GM19239 (cell line): ENCODE data around the gene KRTAP10-9.
"Not testable (repeated sequence)": the region's sequence is repeated elsewhere in the genome, so short reads cannot be mapped to it uniquely, and the experiment has no call there.

Experiments used
- DNase-seq: peaks from one replicate; pipeline ENCODE4 v3.0.0; 2011; ENCODE audit warnings: low spot score; ENCODE audit not compliant: insufficient read length
- FAIRE-seq: peaks from 2 replicates; lab custom pipeline; 2011; peaks lifted over from hg19 to GRCh38; lab: Jason Lieb, UNC

Gene KRTAP10-9

DNA sequence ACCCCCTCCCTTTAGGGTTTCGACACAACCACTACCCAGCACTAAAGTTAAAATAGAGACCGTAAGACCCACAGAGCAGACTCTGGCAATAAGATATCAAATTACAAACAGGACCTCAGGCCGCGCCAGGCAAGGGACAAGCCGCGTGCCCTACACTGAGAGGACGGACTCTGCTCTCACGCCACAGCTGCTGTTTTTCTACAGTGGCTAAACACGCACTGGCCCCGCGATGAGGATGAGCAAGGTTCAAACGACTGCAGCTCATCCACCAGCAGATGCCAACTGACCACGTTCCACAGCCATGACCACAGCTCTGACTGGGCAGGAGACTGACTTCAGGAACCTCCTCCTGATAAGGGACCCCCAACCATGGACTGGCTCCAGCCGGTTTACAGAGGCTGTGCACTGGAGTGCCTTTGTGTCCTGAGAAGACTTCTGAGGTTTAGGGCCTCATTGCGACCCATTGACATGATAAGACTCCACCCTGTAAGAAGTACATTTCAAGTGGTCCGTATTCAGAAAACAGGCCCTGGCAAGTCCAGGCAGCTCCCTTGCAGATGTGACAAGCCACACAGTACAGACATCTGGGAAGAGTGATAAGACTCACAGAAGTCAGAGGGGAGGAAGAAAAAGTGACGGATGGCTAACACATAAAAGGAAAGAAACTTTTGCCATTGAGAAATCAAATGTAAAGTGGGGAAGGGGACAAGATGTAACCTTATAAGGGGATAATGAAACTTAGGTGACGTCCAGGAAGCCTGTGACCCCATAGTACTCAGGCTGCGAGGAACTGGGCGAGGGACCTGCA, 33.1 kb upstream of the KRTAP10-9 start:
- FAIRE-seq (no peak), DNase-seq (no peak)

DNA sequence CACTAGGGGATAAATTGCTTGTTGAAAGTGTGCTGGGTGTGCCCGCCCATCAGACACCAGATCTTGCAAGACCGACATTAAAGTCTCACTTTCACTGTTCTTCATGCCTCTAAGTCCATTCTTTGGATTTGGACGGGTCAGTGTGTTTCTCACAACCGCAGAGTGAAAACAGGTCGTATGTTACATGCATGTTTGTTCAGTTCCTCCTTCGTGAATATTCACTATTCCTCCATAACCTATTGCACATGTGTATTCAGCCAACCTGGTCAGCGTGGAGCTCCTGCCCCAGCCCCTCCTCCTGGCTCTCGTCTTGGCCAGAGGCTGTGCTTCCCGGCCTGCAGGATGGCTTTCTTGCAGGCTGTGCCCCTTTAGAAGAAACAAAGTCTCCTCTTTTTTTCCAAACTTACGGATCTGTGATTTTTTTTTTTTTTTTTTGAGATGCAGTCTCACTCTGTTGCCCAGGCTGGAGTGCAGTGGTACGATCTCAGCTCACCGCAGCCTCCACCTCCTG, 32.4 kb upstream of the KRTAP10-9 start:
- no peak for DNase-seq
- no peak for FAIRE-seq

DNA sequence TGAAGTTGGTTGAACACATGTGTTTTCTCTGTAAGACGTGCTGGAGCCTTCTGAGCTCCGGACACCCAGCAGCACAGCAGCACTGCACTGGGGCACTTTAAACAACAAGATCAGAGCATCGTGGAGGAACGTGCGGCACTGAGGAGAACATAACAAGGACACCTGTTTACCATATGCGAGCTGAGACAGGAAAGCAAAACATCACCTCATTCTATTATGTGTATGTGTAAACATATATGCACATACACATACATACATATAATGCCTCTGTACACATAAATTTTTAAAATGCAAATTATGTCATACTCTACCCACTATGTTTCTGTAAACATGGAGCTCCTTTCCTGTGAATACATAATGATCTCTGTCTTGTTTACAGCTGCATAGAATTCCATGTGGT, 31.4 kb upstream of the KRTAP10-9 start:
- no peak for FAIRE-seq
- no peak for DNase-seq

DNA sequence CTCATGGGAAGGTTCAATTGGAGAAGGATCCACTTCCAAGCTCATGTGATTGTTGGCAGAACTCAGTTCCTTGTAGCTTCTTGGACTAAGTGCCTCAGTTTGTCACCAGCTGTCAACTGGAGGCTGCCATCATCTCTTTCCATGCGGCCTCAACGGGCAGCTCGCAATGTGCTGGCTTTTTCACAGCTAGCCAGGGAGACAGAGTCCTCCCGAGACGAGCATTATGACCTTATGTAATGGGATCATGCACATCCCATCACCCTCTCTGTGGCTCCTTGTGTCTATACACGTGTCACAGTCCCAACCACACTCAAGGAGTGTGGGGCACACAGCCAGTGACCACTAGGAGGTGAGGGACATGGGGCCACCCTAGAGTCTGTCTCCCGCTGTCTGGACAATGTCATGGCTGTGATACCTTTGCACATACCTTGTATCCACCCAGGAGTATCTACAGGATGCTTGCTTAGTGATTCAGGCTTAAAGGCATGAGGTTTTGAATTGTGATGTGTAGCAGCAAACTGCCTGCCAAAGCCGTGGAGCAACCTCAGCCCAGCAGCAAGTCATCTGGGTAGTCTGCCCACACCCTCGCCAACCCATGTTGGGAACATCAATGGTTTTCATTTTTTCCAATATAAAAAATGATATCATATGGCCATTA, 30.7 kb upstream of the KRTAP10-9 start:
- no peak for DNase-seq
- no peak for FAIRE-seq

DNA sequence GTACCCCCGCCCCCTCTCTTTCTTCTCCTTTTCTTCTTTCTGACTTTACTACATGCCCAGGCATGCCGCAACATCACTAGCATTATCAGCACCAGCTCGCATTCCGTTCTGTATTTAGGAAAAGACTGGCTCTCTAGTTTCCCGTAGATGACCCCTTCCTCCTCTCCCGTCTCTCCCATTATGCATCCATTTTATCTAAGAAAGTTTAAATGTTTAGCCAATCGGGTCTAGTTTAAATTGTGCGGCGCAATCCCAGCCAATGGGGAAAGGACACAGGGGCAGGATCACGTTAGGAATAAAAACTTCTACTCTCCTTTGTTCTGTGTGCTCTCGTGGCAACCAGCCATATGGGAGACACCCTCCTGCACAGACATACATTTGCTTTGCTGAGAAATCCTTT, 28.8 kb upstream of the KRTAP10-9 start:
- DNase-seq (no peak), FAIRE-seq (no peak)

DNA sequence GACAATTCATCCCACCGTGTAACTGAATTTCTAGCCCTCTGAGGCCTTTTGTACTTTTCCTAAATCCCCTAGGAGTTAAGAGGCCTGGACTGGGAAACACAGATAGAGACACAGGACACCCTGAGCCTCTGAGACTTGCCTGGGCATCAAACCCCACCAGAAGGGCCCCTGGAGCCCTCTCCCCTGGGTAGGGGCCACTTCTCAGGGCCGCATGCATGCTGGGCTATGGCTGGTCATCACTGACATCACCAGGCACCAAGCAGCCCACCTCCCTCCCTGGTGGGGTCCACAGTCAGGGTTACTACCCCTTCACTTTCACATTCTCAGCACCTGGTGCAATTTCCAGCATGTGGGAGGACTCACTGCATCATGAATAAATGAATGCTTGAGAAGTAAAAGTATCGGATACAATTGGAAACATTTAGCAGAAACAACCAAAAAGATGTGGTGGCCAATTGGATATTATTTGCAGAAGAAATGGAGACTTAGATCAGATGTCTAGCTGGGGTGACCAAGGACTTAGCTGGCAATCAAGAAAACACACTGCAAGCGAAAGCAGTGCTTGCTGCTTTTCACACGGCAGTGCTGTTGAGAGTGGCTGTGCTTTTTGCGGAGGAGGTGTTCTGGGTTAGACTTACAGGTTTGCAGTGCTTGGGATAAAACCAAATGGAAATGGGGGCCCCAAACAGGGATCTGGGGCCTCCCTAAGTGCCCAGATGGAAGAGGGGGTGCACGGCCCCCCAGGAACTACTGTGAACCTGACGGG, 27.4 kb upstream of the KRTAP10-9 start:
- DNase-seq (no peak), FAIRE-seq (no peak)

DNA sequence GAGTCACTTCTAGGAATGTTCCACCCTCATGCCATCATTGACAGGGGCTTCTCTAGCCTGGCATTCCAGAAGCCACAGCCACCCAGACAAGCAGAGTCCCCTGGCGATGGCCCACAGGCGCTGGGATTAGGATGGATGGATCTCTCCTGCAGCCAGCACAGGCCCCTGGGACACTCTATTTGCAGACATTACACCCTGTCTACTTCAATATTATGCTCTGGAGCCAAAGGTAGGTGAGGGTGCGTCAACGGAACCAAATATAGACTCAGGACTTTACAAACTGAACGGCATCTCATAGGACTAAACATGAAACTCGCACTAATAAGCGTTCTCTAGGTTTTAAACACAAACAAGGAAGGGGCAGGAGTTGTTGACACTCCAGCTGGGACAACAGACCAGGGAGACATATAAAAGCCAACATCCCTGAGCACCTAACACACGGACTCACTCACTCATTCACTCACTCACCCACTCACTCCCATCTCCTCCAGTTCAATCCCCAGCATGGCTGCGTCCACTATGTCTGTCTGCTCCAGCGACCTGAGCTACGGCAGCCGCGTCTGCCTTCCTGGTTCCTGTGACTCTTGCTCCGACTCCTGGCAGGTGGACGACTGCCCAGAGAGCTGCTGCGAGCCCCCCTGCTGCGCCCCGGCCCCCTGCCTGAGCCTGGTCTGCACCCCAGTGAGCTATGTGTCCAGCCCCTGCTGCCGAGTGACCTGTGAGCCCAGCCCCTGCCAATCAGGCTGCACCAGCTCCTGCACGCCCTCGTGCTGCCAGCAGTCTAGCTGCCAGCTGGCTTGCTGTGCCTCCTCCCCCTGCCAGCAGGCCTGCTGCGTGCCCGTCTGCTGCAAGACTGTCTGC, 26.5 kb upstream of the KRTAP10-9 start, which contains the start of gene KRTAP10-7:
KRTAP10-7 (plus strand) TSS at position 480 of the 861 bp plus-strand sequence; CDS start at position 505, 25 bp downstream.
- not testable (repeated sequence) for DNase-seq, FAIRE-seq

DNA sequence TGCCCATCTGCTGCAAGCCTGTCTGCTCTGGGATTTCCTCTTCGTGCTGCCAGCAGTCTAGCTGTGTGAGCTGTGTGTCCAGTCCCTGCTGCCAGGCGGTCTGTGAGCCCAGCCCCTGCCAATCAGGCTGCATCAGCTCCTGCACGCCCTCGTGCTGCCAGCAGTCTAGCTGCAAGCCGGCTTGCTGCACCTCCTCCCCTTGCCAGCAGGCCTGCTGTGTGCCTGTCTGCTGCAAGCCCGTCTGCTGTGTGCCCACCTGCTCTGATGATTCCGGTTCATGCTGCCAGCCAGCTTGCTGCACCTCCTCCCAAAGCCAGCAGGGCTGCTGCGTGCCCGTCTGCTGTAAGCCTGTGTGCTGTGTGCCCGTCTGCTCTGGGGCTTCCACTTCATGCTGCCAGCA, 25.8 kb upstream of the KRTAP10-9 start:
- not testable (repeated sequence) for FAIRE-seq, DNase-seq

DNA sequence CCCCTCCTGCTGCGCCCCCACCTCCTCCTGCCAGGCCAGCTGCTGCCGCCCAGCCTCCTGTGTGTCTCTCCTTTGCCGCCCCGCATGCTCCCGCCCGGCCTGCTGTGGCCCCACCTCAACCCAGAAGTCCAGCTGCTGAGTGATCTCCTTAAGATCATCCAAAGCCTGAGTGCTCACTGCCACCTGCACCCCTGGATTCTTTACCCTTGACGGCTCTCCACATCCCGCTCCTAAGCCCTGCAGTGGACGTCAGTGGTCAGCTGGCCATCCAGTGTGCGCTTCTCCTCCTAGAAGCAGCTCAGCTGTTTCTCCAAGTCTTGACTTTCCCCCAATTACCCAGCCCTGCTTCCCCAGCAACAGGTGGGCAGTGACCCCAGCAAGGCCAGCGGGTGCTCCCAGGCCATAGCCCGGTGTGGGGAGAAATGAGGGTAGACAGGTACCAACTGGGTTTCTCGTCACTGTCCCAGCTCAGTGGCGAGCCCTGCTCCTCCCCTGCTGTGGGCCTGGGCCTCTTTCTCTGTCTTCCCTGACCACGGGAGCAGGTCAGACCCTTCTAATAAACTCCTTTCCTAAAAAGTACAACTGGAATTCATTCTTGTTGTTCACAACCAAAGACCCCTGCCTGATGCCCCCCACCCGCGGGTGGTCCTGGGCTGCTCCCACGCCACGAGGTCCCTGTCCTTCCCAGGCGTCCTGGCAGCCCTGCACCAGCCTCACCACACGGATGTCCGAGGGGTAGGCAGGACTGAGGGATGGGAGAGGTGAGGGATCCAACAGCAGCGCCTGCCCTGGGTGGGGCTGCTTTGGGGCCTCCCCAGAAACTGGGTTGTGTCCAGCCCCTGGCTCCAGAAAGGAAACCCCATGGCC, 25.1 kb upstream of the KRTAP10-9 start:
- FAIRE-seq (no peak), DNase-seq (no peak)

DNA sequence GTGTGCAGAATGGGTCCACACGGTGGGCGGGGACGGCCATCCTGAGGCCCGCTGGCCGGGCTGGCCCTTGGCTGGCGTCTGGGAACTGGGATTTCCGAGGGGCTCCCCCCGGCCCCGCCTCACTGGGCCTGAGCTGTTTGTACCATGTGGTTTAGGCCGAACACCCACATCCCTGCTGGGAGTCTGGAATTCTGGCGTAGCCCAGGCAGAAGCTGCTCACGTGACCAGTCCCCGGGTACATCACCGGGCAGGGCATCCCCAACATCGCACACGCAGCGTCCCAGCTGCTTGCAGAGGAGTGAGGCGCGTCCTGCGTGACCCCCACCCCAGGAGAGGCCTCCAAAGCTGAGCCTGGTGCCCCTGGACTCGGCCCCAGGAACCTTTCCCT, 24.4 kb upstream of the KRTAP10-9 start:
- no peak for DNase-seq
- no peak for FAIRE-seq

DNA sequence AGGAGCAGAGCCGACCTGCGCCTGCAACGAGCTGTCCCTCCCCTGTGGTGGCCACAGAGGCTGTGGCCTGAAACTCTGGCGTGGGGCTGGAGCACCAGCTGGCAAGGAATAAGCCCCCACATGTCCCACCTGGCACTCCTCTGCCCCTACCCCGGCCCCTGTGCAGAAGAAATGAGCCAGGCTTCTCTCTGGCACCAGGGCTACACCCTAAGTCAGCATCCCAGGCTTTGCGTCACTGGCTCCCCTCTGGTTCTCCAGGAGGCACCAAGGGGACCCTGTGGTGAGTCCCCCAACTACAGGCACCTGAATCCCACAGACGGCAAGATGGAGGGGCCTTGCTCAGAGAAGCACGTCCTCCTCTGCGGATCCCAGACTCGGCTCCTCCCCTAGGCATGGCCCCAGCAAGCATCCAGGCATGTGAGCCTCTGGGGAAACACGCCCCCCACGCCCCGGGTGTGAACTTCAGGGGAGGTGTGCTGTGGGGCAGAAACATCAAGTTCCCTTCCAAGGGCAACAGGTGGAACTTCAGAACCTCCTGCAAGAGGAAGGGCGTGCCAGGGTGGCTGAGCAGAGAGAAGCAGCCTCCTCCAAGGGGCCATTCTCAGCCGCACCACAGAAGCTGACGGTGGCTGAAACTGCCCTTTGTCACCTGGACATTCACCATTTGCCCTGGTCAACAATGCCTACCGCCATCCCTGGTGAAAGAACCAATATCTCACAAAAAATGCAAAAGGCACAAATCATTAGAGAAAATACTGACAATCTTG, 23.6 kb upstream of the KRTAP10-9 start:
- no peak for FAIRE-seq
- DNase-seq = no peak

DNA sequence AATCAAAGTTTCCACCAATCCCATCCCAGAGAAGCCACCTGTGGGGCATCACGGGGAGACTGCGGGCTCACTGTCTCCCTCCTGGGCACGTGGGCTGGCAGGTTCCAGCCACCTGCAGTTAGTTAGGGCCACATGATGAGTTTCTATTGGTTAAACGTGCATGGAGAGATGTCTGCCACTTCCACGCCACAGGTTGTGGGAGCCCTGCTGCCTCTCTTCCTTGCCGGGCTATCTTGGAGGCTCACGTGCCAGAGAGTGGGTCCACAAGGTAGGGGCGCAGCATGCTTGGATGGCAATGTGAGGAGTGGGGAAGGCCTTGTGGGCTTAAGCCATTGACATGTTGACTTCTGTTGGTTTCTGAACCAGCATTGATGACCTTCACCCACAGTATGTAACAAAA, 23.0 kb upstream of the KRTAP10-9 start:
- DNase-seq (no peak), FAIRE-seq (no peak)

DNA sequence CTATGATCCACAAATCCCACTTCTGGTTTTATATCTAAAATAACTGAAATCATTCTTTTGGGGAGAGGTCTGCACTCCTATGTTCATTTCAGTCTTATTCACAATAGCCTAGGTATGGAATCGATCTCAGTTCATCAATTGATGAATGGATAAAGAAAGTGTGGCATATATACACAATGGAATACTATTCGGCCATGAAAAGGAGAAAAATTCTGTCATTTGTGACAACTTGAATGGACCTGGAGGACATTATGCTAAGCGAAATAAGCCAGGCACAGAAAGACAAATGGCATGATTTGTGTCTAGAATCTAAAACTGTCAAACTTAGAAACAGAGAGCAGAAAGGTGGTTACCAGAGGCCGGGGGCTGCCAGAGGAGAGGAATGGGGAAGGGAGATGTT, 20.4 kb upstream of the KRTAP10-9 start:
- DNase-seq (no peak), FAIRE-seq (no peak)

DNA sequence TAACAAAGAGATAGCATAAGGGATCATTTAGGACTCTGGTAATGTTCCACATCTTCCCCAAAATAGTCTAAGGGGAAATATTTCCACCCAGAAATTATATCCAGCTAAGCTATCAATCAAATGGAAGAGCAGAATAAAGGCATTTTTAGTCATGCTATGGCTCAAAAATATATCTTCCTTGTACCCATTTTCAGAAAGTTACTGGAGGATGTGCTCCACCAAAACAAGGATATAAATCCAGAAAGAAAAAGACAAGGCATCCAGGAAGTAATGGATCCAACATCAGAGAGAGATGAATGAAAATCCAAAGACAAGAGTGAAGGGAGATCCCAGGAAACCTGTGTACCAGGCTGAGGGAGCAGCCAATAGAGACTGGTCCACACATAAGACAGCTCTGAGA, 17.7 kb upstream of the KRTAP10-9 start:
- FAIRE-seq (no peak), DNase-seq (no peak)

DNA sequence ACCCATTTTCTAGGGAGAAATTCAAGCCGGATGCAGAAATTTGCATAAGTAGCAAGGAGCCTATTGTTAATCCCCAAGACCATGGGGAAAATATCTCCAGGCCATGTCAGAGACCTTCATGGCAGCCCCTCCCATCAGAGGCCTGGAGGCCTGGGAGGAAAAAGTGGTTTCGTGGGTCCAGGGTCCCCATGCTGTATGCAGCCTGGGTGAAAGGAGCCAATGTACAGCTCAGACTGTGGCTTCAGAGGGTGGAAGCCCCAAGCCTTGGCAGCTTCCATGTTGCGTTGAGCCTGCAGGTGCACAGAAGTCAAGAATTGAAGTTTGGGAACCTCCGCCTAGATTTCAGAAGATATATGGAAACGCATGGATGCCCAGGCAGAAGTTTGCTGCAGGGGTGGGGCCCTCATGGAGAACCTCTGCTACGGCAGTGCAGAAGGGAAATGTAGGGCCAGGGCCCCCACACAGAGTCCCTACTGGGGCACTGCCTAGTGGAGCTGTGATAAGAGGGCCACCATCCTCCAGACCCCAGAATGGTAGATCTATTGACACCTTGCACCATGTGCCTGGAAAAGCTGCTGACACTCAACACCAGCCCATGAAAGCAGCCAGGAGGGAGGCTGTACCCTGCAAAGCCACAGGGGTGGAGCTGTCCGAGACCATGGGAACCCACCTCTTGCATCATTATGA, 16.6 kb upstream of the KRTAP10-9 start:
- FAIRE-seq, DNase-seq: not testable (repeated sequence)

DNA sequence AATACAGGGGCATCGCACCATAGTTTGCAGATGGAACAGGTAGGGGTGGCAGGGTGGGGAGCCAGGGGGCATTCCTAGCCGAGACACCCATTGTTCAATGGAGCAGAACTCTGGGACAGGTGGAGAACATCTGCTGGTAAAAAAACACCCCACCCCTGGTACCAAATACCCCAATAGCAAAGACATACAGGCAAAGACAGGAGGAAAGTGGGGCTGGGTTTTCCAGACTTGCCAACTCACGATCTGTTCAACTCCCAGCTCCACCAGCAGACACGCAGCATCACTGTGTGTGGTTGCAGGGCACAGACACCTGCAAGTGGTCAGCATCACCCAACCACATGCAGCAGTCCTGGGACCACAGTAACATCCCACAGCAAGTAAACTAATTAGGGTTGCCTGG, 15.3 kb upstream of the KRTAP10-9 start:
- DNase-seq (no peak), FAIRE-seq (no peak)

DNA sequence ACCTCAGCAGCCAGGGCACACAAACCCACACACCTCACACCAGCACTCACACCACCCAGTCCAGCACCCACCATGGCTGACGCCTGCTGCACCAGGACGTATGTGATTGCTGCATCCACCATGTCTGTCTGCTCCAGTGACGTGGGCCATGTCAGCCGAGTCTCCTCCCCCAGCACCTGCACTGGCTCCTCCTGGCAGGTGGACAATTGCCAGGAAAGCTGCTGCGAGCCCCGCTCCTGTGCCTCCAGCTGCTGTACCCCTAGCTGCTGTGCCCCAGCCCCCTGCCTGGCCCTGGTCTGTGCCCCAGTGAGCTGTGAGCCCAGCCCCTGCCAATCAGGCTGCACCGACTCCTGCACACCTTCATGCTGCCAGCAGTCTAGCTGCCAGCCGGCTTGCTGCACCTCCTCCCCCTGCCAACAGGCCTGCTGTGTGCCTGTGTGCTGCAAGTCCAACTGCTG, 14.8 kb upstream of the KRTAP10-9 start, which contains the start of gene KRTAP10-8:
KRTAP10-8 (plus strand) TSS at position 51 of the 458 bp plus-strand sequence; CDS start at position 73, 22 bp downstream.
- FAIRE-seq = no peak
- no peak for DNase-seq
